ENCODE data around the gene RANBP3.
"Not testable (repeated sequence)": the region's sequence is repeated elsewhere in the genome, so short reads cannot be mapped to it uniquely, and the experiment has no call there.

The RANBP3 gene

DNA sequence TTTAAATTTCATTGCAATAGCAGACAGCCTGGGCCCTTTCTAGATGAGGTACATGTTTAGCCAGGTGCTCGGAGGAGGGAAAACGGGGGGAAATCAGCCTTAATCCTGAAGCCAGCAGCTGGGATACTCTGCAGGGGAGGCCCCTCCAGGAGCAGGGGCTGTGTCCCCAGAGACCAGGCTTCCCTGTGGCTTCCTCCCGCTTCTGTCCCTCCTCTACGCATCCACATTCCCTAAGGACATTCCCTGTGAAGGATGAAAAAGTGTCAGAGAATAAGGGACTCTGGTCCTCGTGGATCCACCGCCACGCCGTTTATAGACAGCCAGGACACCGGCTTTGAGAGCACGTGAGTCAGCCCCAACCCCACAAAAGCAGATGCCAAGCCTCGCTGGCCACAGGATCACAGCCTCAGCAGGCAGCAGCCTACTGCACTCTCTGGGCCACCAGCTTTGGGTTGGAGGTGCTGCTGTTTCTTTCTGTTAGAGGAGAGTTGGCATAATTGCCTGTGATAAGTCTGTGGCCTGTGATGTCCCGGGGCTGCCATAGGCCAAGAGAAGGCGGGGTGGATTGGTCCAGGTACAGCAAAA is 36.7 kb upstream of the RANBP3 start:
- DNase-seq = no peak
- TF ChIP-seq GATA1 (IDR thresholded peaks at IDR 0.05; ENCODE audit: low read depth, low read length) (no peak), POLR2A (IDR thresholded peaks at IDR 0.05; ENCODE audit: low read length) (no peak)

DNA sequence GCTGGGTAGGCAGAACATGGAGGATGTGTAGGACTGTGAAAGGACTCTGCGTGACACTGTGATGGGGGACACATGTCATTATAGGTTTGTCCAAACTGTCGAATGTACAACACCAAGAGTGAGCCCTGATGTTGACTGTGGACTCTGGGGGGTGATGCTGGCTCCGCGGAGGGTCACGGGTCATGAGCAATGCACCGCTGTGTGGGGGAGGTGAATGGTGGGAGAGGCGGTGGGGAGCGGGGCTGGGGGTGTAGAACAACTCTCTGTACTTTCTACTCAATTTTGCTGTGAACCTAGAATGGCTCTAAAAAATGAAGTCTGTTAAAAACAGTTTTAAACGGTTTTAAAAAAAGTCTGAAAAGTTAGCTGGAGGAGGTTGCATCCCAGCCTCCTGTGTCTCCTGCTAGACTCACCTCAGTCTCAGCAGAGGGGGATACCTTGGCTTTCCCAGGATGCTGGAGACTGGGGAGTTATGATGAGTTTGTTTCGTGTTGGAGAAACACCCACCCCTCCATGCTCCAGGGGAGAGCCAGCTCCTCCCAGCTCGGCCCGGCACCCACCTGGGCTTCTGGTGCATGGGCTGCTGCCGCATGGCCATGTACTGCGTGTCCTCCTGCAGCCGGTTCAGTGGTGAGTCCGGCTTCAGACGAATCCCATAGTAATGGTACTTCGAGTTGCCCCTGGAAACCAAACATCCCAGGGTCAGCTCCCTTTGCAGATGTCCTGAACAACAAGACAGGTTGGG is 34.7 kb upstream of the RANBP3 start:
- no peak for DNase-seq
- TF ChIP-seq GATA1 (IDR thresholded peaks at IDR 0.05; ENCODE audit: low read depth, low read length) (no peak), POLR2A (IDR thresholded peaks at IDR 0.05; ENCODE audit: low read length) (no peak)

DNA sequence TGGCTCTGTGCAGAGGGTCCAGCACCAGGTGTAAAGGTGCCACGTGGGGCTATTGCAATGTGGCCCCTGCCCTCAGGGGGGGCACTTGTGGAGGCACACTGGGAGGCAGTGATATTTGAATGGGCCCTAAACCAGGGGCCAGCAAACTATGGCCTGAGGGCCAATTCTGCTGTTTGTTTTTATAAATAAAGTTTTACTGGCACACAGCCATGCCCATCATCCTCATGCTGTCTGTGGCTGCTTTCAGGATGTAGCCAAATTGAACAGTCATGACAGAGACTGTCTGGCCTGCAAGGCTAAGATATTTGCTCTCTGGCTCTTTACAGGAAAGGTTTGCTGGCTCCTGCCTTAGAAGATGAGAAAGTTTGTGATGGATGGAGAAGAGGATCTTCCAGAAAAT is 33.9 kb upstream of the RANBP3 start:
- DNase-seq = no peak
- TF ChIP-seq POLR2A (IDR thresholded peaks at IDR 0.05; ENCODE audit: low read length) (no peak), GATA1 (IDR thresholded peaks at IDR 0.05; ENCODE audit: low read depth, low read length) (no peak)

DNA sequence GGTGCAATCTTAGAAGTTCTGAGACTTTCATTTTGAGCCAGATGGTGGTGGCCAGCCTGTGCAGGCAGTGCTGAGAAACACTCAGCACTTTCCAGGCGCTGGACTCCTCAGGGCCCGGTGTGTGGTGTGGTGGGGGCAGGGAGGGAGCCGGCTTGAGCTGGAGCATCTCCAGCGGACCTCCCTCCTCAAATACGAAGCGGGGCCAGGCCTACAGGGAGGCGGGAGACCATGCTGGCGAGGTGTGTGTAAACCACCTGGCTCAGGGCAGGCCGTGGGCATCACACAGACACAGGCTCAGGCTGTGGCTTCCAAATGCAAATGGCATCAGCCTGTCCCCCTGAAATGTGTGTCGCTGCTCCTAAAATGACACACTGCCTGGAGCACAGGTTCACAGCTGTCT is 33.3 kb upstream of the RANBP3 start:
- no peak for DNase-seq
- TF ChIP-seq GATA1 (IDR thresholded peaks at IDR 0.05; ENCODE audit: low read depth, low read length) (no peak), POLR2A (IDR thresholded peaks at IDR 0.05; ENCODE audit: low read length) (no peak)

DNA sequence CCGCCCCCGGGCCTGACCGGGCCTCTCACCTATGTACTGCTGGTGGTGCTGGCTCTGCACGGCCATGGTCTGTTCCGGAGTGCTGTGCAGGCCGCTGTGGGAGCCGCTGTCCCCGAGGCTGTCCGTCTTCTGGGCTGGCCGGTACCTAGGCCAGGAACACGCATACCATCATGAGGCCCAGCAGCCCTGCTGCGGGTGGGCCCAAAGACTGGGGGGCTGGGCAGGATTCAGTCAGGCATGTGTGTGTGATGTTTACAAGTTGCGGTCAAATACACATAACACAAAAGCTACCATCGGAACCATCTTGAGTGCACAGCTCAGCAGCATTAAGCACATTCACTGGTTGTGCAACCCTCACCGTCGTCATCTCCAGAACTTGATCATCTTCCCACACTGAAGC is 32.2 kb upstream of the RANBP3 start:
- TF ChIP-seq GATA1 (IDR thresholded peaks at IDR 0.05; ENCODE audit: low read depth, low read length) (no peak), POLR2A (IDR thresholded peaks at IDR 0.05; ENCODE audit: low read length) (no peak)
- DNase-seq = no peak

DNA sequence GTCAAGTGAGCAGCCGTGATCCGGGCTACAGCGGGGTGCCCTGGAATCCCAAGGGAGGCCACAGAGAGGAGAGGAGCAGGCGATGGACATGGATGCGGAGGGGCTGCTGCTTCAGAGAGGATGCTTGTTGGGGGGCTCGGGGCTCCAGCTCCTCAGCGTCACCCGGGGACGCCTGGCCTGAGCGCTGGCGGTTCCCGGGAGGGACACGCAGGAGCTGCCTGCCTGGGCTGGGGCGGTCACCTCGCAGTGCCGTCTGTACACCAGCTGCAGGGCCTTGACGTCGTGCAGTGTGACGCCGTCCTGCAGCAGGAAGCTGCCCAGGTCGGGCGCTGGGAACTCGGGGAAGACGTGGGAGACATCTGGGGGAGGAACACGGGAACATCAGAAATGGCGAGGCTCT is 29.9 kb upstream of the RANBP3 start:
- no peak for DNase-seq
- no peak for TF ChIP-seq GATA1 (IDR thresholded peaks at IDR 0.05; ENCODE audit: low read depth, low read length)
- TF ChIP-seq POLR2A (IDR thresholded peaks at IDR 0.05; ENCODE audit: low read length) = no peak

DNA sequence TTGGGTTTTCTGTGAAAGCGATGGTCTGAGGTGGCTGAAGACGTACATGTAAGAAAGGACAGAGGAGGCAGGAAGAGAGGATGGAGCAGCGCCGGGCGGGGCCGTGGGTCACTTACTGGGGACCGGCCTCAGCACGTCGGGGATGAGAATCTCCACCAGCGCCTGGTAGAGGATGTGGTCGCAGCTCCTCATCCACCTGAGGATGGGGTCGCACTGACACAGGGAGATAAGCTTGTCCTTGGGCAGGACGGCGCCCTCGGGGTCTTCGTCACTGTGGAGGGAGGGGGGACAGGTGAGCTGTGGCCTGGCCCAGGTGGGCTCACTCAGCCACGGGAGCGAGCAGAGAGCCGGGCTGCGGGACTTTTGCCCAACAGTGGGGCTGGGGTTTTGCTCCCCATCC is 29.0 kb upstream of the RANBP3 start:
- TF ChIP-seq POLR2A (IDR thresholded peaks at IDR 0.05; ENCODE audit: low read length) (no peak), GATA1 (IDR thresholded peaks at IDR 0.05; ENCODE audit: low read depth, low read length) (no peak)
- DNase-seq = no peak

DNA sequence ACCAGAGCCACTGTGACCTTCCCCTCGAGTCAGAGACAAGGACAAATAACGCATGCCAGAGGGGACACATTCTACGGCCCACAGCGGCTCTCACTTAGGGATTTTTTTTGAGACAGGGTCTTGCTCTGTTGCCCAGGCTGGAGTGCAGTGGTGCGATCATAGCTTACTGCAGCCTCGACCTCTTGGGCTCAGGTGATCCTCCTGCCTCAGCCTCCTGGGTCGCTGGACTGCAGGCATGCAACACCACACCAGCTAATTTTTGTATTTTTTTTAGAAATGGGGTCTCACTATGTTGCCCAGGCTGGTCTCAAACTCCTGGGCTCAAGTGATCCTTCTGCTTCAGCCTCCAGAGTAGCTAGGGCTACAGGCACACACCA is 28.1 kb upstream of the RANBP3 start:
- not testable (repeated sequence) for DNase-seq

DNA sequence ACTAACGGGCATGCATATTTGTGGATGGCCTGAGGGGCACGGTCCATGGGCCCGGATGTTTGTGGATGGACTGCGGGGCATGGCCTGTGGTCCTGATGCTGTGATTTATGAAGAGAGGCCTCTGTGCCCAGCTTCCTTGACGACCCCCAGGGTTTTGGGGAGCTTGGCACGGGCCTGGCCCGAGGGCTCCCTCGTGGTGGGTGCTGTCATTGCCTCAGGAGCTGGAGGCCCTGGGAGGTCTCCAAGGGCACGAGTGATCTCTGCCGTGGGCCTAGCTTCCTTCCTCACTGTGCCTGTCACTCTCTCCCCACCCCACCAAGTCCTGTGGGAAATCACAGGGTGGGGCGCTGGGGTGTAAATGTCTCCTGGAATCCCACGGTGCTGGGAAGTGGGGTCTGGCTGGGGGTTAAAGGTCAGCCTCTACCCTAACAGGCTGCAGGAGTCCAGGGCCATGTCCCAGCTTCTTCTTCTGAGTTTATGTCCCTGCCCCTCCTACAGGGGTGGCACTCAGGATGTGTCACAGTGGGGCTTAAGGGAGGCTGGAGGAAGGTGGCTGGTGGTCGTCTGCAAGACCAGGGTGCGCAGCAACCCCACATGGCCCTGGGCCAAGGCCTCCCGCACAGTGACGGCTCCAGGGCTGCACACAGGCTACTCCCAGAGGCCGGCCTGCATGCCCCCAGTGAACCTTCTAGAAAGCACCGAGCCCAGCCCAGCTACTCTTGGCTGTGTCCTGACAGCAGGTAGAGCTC is 27.6 kb upstream of the RANBP3 start:
- TF ChIP-seq GATA1 (IDR thresholded peaks at IDR 0.05; ENCODE audit: low read depth, low read length) = no peak
- no peak for TF ChIP-seq POLR2A (IDR thresholded peaks at IDR 0.05; ENCODE audit: low read length)
- no peak for DNase-seq

DNA sequence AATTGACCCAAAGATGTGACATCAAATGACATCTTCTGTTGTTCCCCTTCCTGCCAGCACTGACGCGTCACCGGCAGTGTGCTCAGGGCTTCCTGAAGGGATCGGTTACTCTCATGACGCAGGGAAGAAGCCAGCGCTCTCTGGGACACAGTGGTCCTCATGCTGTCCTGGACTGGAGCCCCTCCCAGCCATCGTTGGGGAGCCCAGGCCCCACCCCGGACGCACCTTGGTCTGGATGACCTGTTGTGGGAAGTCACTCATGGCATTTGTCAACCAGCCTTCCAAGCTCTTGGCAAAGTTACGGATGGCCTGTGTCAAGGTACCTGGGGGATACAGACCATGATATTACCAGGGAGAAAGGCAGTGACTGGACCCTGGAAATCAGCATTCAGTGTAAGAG is 26.0 kb upstream of the RANBP3 start:
- TF ChIP-seq GATA1 (IDR thresholded peaks at IDR 0.05; ENCODE audit: low read depth, low read length) (no peak), POLR2A (IDR thresholded peaks at IDR 0.05; ENCODE audit: low read length) (no peak)

DNA sequence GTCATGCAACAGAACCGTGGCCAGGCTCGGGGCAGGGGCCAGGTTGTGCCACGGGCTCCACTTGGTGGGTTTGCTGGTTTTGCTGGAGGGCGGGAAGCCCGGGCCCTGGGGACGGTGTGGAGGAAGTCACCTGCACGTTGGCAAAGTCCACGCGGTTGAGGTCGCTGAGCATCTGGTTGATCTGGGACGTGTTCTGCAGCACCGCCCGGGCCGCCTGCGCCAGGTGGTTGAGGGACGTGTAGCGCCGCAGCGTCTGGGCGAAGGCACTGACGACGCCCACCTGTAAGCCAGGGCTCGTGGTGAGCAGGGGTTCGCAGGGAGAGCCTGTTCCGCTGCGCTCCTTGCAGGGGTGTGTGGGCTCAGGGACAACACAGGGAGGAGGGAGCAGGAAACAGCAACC is 24.7 kb upstream of the RANBP3 start:
- DNase-seq = no peak
- TF ChIP-seq GATA1 (IDR thresholded peaks at IDR 0.05; ENCODE audit: low read depth, low read length) (no peak), POLR2A (IDR thresholded peaks at IDR 0.05; ENCODE audit: low read length) (no peak)

More for the DNA sequence above, 26.0 kb upstream of the RANBP3 start:
- DNase-seq = no peak

DNA sequence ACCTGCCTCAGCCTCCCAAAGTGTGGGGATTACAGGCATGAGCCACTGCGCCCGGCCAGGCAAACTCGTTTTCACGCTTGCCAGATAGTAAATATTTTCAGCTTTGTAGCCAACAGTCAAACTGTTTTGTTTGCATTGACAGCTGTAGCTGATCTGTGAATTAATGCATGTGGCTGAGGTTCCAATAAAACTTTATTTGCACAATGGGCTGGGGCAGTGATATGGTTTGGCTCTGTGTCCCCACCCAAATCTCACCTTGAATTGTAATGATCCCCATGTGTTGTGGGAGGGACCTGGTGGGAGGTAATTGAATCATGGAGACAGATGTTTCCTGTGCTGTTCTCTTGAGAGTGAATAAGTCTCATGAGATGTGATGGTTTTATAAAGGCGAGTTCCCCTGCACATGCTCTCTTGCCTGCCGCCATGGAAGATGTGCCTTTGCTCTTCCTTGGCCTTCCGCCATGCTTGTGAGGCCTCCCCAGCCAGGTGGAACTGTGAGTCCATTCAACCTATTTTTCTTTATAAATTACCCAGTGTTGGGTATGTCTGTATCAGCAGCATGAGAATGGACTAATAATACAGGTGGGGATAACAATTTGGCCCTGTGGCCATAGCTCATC is 22.4 kb upstream of the RANBP3 start:
- no peak for TF ChIP-seq POLR2A (IDR thresholded peaks at IDR 0.05; ENCODE audit: low read length)
- TF ChIP-seq GATA1 (IDR thresholded peaks at IDR 0.05; ENCODE audit: low read depth, low read length) = no peak
- DNase-seq = no peak

DNA sequence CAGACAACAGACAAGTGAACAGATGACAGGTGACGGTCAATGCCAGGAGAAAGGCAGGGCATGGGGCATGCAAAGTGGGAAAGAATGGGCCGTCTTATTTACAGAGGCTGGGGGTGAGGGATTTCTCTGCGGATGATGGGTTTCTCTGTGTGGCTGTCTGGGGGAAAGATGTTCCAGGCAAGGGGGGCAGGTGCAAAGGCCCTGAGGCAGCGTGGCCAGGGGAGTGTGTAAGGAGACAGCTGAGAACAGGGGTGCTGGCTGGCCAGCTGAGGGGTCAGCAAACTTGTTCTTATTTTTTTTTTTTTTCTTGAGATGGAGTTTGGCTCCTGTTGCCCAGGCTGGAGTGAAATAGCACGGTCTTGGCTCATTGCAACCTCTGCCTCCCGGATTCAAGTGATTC is 21.8 kb upstream of the RANBP3 start:
- DNase-seq = no peak
- no peak for TF ChIP-seq POLR2A (IDR thresholded peaks at IDR 0.05; ENCODE audit: low read length)
- no peak for TF ChIP-seq GATA1 (IDR thresholded peaks at IDR 0.05; ENCODE audit: low read depth, low read length)

DNA sequence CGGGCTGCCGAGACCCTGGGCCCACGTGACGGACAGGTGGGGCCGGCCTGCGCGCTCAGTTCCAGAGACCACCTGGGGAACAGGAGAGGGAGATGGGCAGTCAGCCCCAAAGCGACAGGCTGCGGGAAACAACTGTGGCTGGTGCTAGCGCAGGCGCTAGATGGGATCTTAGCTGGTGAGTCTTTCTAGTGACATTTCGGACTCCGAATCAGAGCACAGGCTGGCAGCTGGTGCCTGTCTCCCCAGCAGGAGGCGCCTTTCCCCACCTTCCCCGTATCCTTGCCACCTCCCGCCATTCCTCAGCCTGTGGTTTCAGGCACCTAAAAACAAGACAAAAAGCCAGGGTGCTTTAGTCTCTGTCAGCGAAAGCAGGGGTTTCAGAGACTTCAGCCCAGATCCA is 19.4 kb upstream of the RANBP3 start:
- no peak for DNase-seq
- TF ChIP-seq POLR2A (IDR thresholded peaks at IDR 0.05; ENCODE audit: low read length) (no peak), GATA1 (IDR thresholded peaks at IDR 0.05; ENCODE audit: low read depth, low read length) (no peak)
